GM21381 (cell line): Measurements from ENCODE around the gene MUC5B.

Experiments used
- ATAC-seq: cut with Tn5 transposase; IDR thresholded peaks from one replicate; pipeline ENCODE4 v1.9.1; 2021; ENCODE audit warnings: mild to moderate bottlenecking, moderate library complexity; ENCODE audit not compliant: unreplicated experiment

The MUC5B gene

DNA sequence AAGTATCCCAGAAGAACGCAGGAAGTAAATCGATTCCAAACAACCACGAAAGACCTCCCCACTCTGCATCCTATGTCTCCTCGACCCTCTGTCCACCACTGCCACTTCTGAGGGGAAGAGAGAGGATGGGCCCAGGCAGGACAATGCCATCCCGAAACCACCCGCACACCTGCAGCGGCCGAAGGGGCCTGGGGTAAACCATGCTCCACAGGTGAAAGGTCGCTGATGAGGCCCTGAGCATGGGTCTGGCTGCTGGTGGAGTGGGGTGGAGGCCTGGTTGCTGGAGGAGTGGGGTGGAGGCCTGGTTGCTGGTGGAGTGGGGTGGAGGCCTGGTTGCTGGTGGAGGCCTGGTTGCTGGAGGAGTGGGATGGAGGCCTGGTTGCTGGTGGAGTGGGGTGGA is 73.4 kb downstream of the MUC5B start:
- no peak for ATAC-seq

- ATAC-seq, result no peak
Observed at GRCh38 chr11:1297011-1297575, 74.2 kb downstream of the MUC5B start.

DNA sequence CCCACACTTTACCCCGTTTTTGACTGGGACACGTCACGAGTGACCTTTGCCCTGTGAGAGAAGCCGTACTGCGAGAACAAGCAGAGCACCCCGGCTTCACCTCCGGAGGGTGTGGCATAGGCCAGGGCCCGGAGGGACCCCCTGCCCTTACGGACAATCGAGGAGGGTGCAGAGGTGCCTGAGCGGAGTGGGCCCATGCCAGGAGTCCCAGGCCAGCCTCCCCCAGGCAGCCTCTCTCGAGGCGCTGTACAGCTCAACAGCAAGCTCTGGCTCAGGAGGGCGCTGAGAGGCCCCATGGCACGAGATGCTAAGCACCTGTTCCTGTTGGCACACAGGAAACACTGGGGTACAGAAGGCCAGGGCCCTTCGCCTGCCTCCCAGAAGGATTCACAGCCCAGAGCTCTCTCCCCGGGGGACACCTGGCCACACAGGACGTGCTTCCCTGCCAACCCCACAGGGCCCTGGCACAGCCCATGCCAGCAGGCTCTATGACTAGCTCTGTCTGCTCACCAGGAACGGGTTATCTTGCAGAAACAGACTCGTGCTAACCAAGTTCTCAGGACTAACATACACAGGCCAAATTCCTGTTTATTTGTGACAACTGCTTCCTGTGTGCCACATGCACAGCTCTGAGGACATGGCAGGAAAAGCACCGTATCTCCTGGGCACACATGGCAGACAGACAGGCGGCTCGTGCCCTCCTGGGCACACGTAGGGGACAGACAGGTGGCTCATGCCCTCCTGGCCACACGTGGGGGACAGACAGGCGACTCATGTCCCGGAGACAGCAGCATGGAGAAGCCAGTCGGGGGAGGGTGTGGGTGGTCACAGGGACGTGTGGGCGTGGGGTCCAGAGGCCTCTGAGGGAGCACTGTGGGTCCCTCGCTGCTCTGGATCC is 75.0 kb downstream of the MUC5B start:
- ATAC-seq, result no peak

- ATAC-seq, result no peak
Observed at GRCh38 chr11:1298695-1299492, 76.0 kb downstream of the MUC5B start.

- no peak for ATAC-seq
Observed at GRCh38 chr11:1299621-1300020, 76.8 kb downstream of the MUC5B start.

DNA sequence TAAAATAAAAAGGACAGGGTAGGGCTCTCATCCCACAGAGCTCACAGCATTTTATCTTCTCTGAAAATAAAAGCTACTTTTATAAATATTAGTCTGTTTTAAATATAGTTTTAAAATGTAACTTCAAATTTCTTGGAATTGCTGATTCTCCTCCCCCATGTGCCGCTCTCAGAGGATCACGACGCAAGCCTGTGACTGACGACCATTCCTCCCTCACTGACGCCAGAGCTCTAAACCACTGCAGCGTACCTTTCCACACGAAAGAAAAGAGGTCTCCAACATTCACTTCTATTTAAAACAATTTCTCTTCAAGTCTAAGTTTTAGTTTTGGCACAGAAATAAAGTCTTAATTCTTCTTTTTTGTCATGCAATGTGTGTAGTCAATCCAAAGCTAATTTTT is 77.3 kb downstream of the MUC5B start:
- no peak for ATAC-seq

DNA sequence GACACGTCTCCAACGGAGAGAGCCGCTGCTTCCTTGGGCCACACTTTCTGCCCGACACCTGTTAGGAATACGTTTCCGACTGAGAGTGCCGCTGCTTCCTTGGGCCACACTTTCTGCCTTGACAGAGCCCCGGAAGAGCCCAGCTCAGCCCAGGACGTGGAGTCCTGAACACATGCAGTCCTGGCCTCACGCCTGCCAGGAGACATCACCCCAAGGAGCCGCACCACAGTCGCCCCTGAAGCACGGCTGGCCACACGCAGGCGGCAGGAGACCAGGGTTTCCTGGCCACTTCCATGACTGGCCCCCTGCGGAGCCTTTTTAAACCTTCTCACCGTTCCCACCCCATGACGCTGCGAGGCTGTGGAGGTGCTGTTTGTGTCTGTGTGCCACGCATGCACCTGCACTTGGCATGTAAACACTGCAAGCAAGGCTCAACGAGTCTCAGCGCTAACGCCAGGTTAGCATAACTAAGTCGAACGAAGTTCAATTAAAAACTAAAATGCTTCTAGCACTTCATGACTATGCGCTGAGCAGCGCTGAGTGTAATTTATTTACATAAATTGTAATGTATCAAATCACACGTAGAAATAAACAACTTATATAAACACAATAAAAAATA is 77.8 kb downstream of the MUC5B start:
- no peak for ATAC-seq

GRCh38 chr11:1301220-1302000 is 78.5 kb downstream of the MUC5B start:
- no peak for ATAC-seq

DNA sequence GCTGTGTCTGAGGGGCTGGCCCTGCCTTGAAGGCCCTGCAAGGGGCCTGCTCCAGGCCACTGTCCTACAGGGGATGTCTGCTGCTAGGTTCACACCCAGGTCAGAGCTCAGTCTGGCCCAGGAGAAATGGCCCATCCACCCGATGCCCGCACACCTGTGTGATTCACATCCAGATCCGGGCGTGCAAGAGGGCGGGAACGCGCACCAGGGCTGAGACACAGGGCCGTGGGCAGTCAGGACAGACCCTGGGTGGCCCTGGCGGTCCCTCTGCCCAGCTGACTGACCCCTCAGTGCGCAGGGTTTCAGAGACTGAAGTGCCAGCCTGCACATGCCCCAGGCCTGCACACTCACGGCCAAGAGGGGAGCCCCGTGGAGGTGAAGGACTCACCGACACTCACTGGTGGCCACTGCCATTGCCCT is 79.2 kb downstream of the MUC5B start:
- no peak for ATAC-seq

GRCh38 chr11:1302461-1303125 is 79.7 kb downstream of the MUC5B start:
- ATAC-seq, result no peak

GRCh38 chr11:1303126-1303821 is 80.4 kb downstream of the MUC5B start:
- ATAC-seq, result no peak

GRCh38 chr11:1303973-1304372 is 81.1 kb downstream of the MUC5B start:
- no peak for ATAC-seq

DNA sequence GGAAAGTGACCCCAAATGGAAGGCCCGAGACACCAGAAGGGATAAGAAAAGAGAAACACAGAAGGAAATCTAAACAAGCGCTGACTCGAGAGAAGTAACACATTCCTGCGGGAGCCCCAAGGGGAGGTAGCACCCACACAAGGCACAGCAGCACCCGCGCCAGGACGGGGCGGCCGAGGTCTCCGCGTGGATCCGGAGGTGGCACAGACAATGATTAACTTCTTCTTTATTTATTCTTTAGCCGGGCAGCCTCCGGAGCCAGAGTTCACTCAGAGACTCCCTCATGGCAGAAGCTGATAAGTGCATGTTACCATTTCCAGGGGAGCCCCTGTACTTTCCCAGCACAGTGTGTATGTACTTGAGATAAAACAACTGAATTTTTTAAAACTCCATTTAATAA is 81.5 kb downstream of the MUC5B start:
- ATAC-seq, result no peak

GRCh38 chr11:1305063-1305495 is 82.2 kb downstream of the MUC5B start:
- no peak for ATAC-seq

- ATAC-seq, result no peak
Observed at GRCh38 chr11:1305501-1306056, 82.7 kb downstream of the MUC5B start.

DNA sequence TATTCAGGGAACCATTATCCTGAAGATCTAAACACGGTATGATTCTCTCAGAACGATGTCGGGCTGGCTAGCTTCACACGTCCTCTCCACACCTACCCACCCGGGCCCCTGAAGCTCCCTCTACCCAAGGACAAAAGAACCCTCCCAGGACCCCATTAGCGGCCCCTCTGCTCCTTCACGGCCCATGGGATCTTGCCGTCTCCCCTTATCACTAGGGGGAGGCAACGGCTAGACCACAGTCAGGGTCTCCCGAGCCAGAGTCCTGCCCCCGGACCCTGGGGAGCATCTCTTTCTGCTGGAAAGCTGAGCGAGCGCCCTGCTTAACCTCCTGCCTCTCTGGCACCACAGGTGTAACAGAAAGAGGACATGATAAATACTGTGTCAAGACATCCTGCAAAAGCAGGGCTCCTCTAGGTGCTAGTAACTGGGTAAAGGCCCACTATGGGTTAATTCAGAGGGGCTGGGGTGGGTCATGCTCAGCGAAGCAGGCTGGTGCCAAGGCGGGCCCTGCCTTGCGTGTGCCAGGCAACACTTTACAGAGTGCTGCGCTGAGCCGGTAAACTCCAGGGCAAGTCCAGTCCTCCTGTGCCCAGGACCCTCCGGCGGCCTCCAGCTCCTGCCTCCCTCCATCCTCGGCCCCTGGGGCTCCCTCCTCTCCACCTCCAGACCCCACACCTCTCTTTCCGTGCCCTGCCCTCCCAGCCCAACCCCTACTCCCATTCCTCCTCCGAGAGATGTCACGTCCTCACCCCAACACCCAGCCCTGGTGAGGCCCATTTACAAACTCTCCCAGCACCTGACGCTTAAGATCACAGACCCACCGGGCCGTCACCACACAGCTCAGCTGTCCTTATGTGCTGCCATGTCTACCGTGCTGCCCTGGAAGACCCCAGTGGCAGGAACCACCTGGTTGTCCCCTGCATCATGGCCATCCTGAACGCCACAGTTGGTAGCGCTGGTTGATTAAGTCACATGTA is 83.6 kb downstream of the MUC5B start:
- ATAC-seq, result no peak

- no peak for ATAC-seq
Observed at GRCh38 chr11:1307163-1307870, 84.5 kb downstream of the MUC5B start.
